CD4-positive, alpha-beta T cell treated with Interleukin-15 for 4 hours (primary cell): ENCODE data around the gene HSD3B7.
A peak's percentile ranks its signal among the peaks of the same experiment; 100 is the strongest.

Experiments used
- DNase-seq: peaks from one replicate; pipeline ENCODE4 v3.0.0-alpha.2; 2020; ENCODE audit warnings: low spot score

HSD3B7 gene

GRCh38 chr16:30982548-30983288 lies 2.3 kb upstream of the HSD3B7 start:
- DNase-seq = no peak

GRCh38 chr16:30983289-30983889 lies 1.6 kb upstream of the HSD3B7 start:
- no peak for DNase-seq

GRCh38 chr16:30983898-30984610 lies 953 bp upstream of the HSD3B7 start:
- DNase-seq = no peak

- no peak for DNase-seq
These were observed 558 bp downstream of the HSD3B7 start for GRCh38 chr16:30985401-30986128.

DNA sequence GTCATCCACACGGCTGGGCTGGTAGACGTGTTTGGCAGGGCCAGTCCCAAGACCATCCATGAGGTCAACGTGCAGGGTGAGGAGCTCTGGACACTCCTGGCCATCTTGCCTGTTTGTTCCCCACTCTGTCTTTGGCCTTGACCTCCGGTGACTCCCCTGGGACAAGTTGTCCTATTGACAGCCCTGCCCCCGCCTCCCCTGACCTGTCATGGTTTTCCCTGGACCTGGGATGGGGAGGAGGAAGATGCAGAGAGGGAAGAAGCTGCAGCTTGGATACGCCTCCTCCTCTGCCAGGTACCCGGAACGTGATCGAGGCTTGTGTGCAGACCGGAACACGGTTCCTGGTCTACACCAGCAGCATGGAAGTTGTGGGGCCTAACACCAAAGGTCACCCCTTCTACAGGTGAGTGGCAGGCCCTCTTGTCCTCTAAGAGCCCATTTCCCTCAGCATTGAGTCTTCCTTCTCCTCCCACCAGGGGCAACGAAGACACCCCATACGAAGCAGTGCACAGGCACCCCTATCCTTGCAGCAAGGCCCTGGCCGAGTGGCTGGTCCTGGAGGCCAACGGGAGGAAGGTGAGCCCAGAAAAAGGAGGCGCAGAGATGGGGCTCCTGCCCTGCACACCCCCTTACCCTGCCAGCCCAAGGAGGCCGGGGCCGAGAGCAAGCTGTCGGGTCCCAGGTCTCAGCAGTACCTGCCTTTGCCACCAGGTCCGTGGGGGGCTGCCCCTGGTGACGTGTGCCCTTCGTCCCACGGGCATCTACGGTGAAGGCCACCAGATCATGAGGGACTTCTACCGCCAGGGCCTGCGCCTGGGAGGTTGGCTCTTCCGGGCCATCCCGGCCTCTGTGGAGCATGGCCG lies 1.4 kb downstream of the HSD3B7 start:
- DNase-seq = no peak

DNA sequence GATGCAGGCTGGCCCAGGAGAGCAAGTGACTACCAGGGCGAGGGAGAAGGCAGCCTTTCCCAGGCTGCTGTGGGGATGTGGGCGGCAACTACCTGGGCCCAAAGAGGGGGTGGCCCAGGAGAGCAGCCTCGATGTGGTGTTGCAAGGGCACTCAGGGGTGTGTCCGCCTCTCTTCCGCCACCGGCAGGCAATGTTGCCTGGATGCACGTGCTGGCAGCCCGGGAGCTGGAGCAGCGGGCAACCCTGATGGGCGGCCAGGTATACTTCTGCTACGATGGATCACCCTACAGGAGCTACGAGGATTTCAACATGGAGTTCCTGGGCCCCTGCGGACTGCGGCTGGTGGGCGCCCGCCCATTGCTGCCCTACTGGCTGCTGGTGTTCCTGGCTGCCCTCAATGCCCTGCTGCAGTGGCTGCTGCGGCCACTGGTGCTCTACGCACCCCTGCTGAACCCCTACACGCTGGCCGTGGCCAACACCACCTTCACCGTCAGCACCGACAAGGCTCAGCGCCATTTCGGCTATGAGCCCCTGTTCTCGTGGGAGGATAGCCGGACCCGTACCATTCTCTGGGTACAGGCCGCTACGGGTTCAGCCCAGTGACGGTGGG lies 2.7 kb downstream of the HSD3B7 start:
- DNase-seq = no peak

DNA sequence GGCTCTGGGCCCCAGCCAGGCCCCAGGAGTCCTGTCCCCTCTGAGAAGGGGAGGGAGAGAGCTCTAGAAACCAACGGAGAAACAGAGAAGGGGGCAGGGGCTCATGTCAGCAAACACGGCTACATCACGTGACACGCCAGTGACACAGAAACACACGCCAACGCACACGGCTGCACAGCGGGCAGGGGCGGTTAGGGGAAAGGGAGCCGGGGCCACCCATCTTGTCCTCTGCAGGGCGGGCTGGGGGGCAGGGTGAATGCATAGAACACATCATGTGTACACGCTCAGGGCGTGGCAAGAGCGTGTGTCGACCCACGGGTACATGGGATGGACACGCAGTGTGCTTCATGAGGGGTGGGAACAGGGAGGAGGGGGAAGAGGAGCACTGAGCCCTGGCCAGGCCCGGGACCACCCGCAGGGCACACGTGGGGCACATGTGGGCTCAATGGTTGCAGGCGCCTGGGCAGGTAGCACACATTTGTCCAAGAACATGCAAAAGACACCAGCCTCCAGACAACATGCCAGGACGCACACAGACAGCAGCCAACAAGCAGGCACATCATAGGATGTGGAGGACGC lies 4.6 kb downstream of the HSD3B7 start:
- DNase-seq = no peak

DNA sequence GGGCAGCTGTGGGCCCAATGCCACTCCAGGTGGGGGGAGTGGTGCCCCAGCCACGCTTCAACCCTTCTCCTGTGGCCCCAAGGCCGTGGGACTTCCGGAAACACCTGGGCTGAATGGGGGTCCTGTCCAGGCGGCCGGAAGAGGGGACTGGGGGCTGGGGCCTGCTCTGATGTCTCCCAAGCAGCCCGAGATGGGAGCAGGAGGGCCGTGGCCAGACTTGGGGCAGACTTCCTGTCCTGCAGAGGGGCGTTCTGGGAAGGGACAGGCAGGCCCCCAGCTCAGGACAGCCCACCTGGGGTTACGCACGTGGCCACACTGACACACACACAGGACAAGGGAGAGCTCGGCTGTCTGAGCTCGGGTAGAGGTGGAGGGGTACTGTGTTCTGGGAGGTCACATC lies 5.1 kb downstream of the HSD3B7 start:
- no peak for DNase-seq

DNA sequence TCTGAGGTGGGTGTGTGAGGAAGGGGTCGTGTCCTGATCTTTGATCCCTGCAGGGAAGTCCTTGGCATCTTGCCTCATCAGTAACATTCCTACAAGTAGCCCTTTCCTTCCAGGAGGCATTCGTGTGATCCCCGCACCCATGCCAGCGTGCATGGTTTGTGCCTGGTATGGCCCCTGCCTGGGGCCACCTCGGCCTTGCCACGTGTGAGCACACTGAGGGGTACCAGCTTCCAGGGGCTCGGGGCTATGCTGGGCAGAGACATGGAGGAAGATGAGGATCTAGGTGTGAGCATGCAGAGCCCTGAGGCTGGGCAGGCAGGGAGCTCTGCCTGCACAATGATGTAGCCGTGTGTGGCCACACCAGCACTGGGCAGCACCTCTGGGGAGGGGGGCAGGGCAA lies 6.0 kb downstream of the HSD3B7 start:
- DNase-seq = no peak

GRCh38 chr16:30992276-30992780 lies 7.3 kb downstream of the HSD3B7 start:
- no peak for DNase-seq

DNA sequence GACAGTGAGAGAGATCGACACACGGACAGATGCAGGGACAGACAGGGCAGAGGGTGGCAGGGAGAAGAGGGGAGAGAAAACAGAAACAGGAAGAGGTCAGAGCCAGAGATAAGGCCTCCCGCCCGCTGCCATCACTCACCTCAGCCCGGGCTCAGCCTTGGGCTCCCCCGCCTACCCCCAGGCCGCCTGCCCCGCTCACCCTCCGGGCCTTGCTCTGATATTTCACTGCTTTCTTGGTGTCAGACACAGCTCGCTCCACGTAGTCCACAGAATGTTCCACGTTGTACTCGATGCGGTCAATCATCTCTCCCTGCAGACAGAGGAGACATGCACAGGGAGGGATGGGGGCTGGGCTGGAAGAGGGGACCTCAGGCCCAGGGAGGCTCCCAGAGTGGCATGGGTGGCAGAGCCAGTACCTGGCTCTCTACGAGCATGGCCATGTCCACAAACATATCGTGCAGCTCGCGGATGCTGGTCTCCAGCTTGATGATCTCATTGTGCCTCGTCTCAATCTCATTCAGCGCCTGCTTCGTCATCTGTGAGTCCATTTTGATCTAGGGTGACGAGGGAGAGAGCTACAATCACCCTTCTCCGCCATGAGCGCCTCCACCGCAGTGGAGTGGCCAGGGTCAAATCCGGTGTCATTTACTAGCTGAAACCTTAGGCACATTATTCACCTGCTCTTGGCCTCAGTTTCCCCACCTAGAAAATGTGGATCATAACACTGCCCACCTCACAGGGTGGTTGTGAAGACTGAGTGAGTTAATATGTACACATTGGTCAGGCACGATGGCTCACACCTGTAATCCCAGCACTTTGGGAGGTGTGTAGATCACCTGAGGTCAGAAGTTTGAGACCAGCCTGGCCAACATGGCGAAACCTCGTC lies 8.2 kb downstream of the HSD3B7 start:
- no peak for DNase-seq

GRCh38 chr16:30995927-30996323 lies 10.9 kb downstream of the HSD3B7 start:
- no peak for DNase-seq

- no peak for DNase-seq
These were observed 11.4 kb downstream of the HSD3B7 start for GRCh38 chr16:30996324-30996984.

DNA sequence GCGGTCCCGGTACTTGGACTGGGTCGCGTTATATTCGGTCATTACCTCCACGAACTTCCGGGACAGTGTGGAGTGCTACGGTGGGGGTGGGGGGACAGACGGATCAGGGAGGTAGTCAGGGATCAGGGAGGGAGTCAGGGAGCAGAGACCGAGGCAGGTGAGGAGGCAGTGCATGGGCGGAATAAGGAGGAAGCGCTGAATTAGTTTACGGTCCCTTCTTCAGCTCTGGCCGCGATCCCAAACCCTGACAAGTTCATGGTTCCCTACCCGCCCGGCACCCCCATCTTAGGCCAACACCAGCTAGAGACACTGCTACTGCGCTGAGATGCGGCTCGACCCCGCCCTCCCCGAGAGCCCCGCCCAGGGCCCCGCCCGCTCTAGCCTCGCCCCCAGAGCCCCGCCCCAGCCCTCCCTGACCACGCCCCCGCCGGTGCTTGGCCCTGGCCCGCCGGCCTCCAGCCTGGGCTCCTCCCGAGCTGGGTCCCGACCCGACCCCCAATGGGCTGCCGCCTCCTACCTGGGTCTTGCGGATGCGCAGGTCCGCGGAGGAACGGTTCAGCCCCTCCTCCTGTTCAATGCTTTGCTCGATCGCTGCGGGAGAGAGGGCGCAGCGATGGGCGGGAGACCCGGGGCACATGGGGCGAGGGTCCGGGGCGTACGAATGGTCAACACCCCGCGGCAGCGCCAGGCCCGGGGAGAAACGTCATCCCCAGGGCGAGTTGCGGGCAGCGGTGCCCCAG lies 12.1 kb downstream of the HSD3B7 start:
- DNase-seq = peak; percentile 77

GRCh38 chr16:30997725-30998711 lies 13.0 kb downstream of the HSD3B7 start:
- DNase-seq = no peak

DNA sequence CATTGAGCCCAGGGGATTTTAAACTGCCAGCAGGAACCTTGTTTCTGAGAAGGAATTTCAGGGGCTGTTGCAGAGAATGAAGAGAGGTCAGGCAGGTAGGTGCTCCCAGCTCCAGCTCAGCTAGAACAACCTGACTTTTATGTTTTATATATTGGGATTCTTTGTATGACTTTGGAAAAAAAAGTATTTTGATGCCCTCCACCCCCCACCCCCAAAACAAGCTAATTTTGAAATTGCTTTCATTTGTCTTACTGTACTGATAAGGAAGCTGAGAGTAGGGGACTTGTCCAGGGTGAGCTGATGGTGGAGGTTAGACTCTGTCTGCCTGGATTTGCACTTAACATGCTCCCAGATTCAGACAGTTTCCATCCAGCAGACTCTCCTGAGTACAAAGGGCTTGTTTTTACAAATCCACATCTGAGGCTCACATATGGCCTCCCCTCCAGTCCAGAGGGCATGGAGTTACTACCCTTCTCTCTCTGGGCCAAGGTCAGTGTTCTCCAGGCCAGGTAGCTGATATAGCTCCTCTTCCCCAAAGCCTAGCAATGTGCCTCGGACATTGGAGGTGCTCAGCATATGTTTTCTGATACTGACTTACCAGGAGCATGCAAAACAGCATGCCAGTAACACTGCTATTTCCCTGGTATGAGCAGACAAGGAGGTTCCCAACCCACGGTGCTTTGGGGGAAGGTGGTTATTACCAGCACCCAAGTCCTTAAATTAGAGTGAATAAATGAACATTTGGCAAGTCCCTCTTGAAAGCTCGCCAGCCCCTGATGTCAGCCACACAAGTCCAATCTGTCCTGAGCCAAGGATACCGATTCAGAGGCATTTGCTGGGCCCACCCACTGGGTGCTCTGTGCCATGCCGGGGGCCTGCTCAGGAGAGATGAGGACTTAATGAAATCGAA lies 14.1 kb downstream of the HSD3B7 start:
- DNase-seq = no peak
